ENCODE measurements around the gene ARHGAP9. TPM values are rescaled to one million over a fixed set of nuclear protein-coding genes. Genes with fewer than 3 reads are reported as not detected.

Gene ARHGAP9
- total and polyA plus RNA-seq, 2 of the 4 experiments (the other 2 are of a cell fraction), result 0.18 to 0.79 TPM

DNA sequence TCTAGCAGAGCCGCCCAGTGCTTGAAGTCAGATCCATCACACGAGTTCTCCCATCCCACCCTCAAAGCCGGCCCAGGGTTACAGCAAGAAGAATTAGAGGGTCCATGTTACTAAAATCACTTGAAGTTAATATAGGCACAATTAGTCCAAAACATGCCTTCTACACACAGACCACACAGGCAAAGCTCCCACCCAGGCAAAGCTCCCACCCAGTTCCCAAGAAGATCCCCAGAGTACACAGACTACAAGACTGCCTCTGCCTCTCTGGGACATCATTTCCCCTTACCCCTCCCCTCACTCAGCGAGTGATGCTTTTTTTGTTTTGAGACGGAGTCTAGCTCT, 16.8 kb downstream of the ARHGAP9 start:
- Histone ChIP-seq H3K36me3 (ENCODE audit: control insufficient read depth, insufficient read depth, low read length) (no peaks in the 10 kb centered on the region), H3K56ac (ENCODE audit: extremely low read depth, insufficient read depth, low read length) (no peak overlapping the region), H3K27ac (ENCODE audit: insufficient read depth, low read length) (no peak overlapping the region), H3K4ac (ENCODE audit: low read depth, low read length) (no peak overlapping the region), H2BK15ac (ENCODE audit: low read depth, low read length) (no peak overlapping the region), H4K20me1 (ENCODE audit: insufficient read depth, low read length) (no peaks in the 10 kb centered on the region), H4K5ac (ENCODE audit: low read depth, low read length) (no peak overlapping the region), H3K4me1 (ENCODE audit: control insufficient read depth, insufficient read depth, low read length) (peaks cover 7% of the 10 kb centered on the region), H2AFZ (replicated peaks; ENCODE audit: low read length, poor library complexity) (peak overlapping the region; percentile 93), H3K14ac (replicated peaks; ENCODE audit: low read depth, low read length) (no peak overlapping the region), H2BK20ac (ENCODE audit: low read depth, low read length) (no peak overlapping the region), H2BK5ac (ENCODE audit: low read depth, low read length, poor library complexity, severe bottlenecking) (no peak overlapping the region), H2AK9ac (replicated peaks; ENCODE audit: low read depth, low read length, poor library complexity) (peak overlapping the region; percentile 87), H3K23ac (ENCODE audit: low read depth, low read length) (no peak overlapping the region), H3K79me1 (ENCODE audit: low read depth in 1 of 2, low read length in 2 of 2) (peaks cover 0 to 6% of the 10 kb centered on the region in 2 experiments; a peak in 1 of 4 replicates), H3K9me1 (ENCODE audit: insufficient read depth, low read length) (peaks cover 6% of the 10 kb centered on the region; the same call in 1 of the 2 replicates), H3K9me3 (ENCODE audit: control insufficient read depth, insufficient read depth, low read length) (no peaks in the 10 kb centered on the region), H3K27me3 (ENCODE audit: control insufficient read depth, insufficient read depth, low read length) (0 out of 2 replicates have a peak, but pooled peaks cover 2% of the 10 kb centered on the region), H4K91ac (ENCODE audit: insufficient read depth, low read depth, low read length) (no peak overlapping the region), H3K4me2 (ENCODE audit: low read depth, low read length) (no peak overlapping the region), H3K4me3 (ENCODE audit: insufficient read depth, low read depth, low read length) (no peak overlapping the region), H3K9ac (ENCODE audit: low read depth, low read length) (no peak overlapping the region), H3K18ac (ENCODE audit: low read depth, low read length) (no peak overlapping the region), H2AK5ac (ENCODE audit: low read depth, low read length) (no peak overlapping the region), H2BK120ac (ENCODE audit: low read depth, low read length) (no peak overlapping the region), H4K8ac (ENCODE audit: low read depth in 2 of 2, low read length in 2 of 2) (no peak overlapping the region)
- ATAC-seq (ENCODE audit: low read depth) (no peak), DNase-seq (no peak)
- intact Hi-C loops (cut with micrococcal nuclease) (loop anchor here (5.0 kb wide), 1 partner anchor 159 kb away; no protein-coding TSS in a partner anchor), in situ Hi-C loops (cut with MboI; ENCODE audit: low sequenced_read_pairs) (no loop called here), dilution Hi-C loops (cut with HindIII; ENCODE audit: low sequenced_read_pairs, unreplicated experiment) (no loop called here)
- no TSS peak for BruUV-seq (replicated peaks)
- ChIA-PET CTCF (interaction anchor here (1.5 to 2.7 kb wide), 2 partner anchors 10 to 12 kb away, joined by 8 to 14 read pairs; no protein-coding TSS in a partner anchor), POLR2A (ENCODE audit: unreplicated experiment) (no interaction called here)
- TF ChIP-seq RFX5 (IDR thresholded peaks at IDR 0.05; ENCODE audit: low read depth, low read length) (no peak), FOS (IDR thresholded peaks at IDR 0.05; ENCODE audit: low read depth, low read length) (no peak), POLR2A (IDR thresholded peaks at IDR 0.05; ENCODE audit: low read depth, low read length) (no peak), BHLHE40 (IDR thresholded peaks at IDR 0.05; ENCODE audit: low read depth, low read length) (no peak), MXI1 (IDR thresholded peaks at IDR 0.05; ENCODE audit: borderline replicate concordance, low read depth, low read length) (no peak), MAFK (IDR thresholded peaks at IDR 0.05; ENCODE audit: low read depth, low read length) (no peak), NFE2L2 (IDR thresholded peaks at IDR 0.05; ENCODE audit: low read depth, low read length) (no peak), MAZ (IDR thresholded peaks at IDR 0.05; ENCODE audit: borderline replicate concordance, low read depth, low read length) (no peak), CEBPB (IDR thresholded peaks at IDR 0.05; ENCODE audit: low read depth, low read length) (no peak), RAD21 (IDR thresholded peaks at IDR 0.05; ENCODE audit: low read length) (no peak), RCOR1 (IDR thresholded peaks at IDR 0.05; ENCODE audit: insufficient replicate concordance, low read length) (no peak), CHD1 (IDR thresholded peaks at IDR 0.05; ENCODE audit: low read depth, low read length) (no peak), SMC3 (IDR thresholded peaks at IDR 0.05; ENCODE audit: low read depth, low read length) (no peak)
- TF ChIP-seq, protein P1, sequence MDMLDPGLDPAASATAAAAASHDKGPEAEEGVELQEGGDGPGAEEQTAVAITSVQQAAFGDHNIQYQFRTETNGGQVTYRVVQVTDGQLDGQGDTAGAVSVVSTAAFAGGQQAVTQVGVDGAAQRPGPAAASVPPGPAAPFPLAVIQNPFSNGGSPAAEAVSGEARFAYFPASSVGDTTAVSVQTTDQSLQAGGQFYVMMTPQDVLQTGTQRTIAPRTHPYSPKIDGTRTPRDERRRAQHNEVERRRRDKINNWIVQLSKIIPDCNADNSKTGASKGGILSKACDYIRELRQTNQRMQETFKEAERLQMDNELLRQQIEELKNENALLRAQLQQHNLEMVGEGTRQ (IDR thresholded peaks at IDR 0.05; ENCODE audit: low read depth, low read length), result no peak
- TF ChIP-seq, protein P2, sequence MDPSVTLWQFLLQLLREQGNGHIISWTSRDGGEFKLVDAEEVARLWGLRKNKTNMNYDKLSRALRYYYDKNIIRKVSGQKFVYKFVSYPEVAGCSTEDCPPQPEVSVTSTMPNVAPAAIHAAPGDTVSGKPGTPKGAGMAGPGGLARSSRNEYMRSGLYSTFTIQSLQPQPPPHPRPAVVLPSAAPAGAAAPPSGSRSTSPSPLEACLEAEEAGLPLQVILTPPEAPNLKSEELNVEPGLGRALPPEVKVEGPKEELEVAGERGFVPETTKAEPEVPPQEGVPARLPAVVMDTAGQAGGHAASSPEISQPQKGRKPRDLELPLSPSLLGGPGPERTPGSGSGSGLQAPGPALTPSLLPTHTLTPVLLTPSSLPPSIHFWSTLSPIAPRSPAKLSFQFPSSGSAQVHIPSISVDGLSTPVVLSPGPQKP (IDR thresholded peaks at IDR 0.05; ENCODE audit: borderline replicate concordance, low read depth, low read length), result no peak
- TF ChIP-seq, protein P3, sequence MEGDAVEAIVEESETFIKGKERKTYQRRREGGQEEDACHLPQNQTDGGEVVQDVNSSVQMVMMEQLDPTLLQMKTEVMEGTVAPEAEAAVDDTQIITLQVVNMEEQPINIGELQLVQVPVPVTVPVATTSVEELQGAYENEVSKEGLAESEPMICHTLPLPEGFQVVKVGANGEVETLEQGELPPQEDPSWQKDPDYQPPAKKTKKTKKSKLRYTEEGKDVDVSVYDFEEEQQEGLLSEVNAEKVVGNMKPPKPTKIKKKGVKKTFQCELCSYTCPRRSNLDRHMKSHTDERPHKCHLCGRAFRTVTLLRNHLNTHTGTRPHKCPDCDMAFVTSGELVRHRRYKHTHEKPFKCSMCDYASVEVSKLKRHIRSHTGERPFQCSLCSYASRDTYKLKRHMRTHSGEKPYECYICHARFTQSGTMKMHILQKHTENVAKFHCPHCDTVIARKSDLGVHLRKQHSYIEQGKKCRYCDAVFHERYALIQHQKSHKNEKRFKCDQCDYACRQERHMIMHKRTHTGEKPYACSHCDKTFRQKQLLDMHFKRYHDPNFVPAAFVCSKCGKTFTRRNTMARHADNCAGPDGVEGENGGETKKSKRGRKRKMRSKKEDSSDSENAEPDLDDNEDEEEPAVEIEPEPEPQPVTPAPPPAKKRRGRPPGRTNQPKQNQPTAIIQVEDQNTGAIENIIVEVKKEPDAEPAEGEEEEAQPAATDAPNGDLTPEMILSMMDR (conservative IDR thresholded peaks at IDR 0.05; ENCODE audit: low read depth, low read length), result no peak
- WGBS, 2 experiments (ENCODE audit: extremely low coverage in 2 of 2, insufficient read length in 1 of 2), result no CpG with 5 or more reads among the region's 5 CpGs
